KG1 (cell line): Measurements from ENCODE around the gene NME9.

Source experiments
- DNase-seq: peaks from one replicate; lab custom pipeline; 2025; lab: John Stamatoyannopoulos, UW

Gene NME9

GRCh38 chr3:138334608-138335007 lies 5.0 kb upstream of the NME9 start:
- no peak for DNase-seq

GRCh38 chr3:138332472-138333073 lies 2.9 kb upstream of the NME9 start:
- DNase-seq = no peak

GRCh38 chr3:138331143-138331894 lies 1.7 kb upstream of the NME9 start:
- no peak for DNase-seq

- DNase-seq = no peak
Measured at GRCh38 chr3:138329984-138330293, 288 bp upstream of the NME9 start.

GRCh38 chr3:138328341-138328740 lies 1.3 kb downstream of the NME9 start:
- DNase-seq = no peak

- no peak for DNase-seq
Measured at GRCh38 chr3:138327831-138328230, 1.8 kb downstream of the NME9 start.

- DNase-seq = no peak
Measured at GRCh38 chr3:138326866-138327595, 2.6 kb downstream of the NME9 start.

- DNase-seq = no peak
Measured at GRCh38 chr3:138325990-138326389, 3.7 kb downstream of the NME9 start.

- no peak for DNase-seq
Measured at GRCh38 chr3:138323971-138324370, 5.7 kb downstream of the NME9 start.

- no peak for DNase-seq
Measured at GRCh38 chr3:138317687-138318086, 12.0 kb downstream of the NME9 start.

GRCh38 chr3:138314751-138315150 lies 14.9 kb downstream of the NME9 start:
- DNase-seq = no peak

GRCh38 chr3:138310494-138310893 lies 19.2 kb downstream of the NME9 start:
- DNase-seq = no peak

GRCh38 chr3:138308783-138309182 lies 20.9 kb downstream of the NME9 start:
- DNase-seq = no peak

- no peak for DNase-seq
Measured at GRCh38 chr3:138307899-138308298, 21.8 kb downstream of the NME9 start.

- no peak for DNase-seq
Measured at GRCh38 chr3:138303474-138303873, 26.2 kb downstream of the NME9 start.

- DNase-seq = no peak
Measured at GRCh38 chr3:138300647-138301046, 29.0 kb downstream of the NME9 start.

GRCh38 chr3:138297876-138298275 lies 31.8 kb downstream of the NME9 start:
- no peak for DNase-seq

GRCh38 chr3:138297059-138297607 lies 32.5 kb downstream of the NME9 start:
- DNase-seq = no peak

- no peak for DNase-seq
Measured at GRCh38 chr3:138296639-138297038, 33.0 kb downstream of the NME9 start.

GRCh38 chr3:138289701-138290100 lies 40.0 kb downstream of the NME9 start:
- DNase-seq = no peak

- DNase-seq = no peak
Measured at GRCh38 chr3:138289260-138289659, 40.4 kb downstream of the NME9 start.

GRCh38 chr3:138284957-138285477 lies 44.6 kb downstream of the NME9 start:
- DNase-seq = no peak

GRCh38 chr3:138284079-138284478 lies 45.6 kb downstream of the NME9 start:
- no peak for DNase-seq
